Skeletal muscle satellite cell (primary cell): ENCODE measurements around the gene VPS26B.

Experiments
- H3K27me3 ChIP-seq: 2 replicates; pipeline ENCODE4 v1.7.0; 2013; ENCODE audit warnings: low read length; ENCODE audit not compliant: control insufficient read depth, insufficient read depth
- H3K36me3 ChIP-seq: 2 replicates; pipeline ENCODE4 v1.7.0; 2013; ENCODE audit warnings: mild to moderate bottlenecking, control low read depth, low read length; ENCODE audit not compliant: insufficient read depth
- H3K4me1 ChIP-seq: 2 replicates; pipeline ENCODE4 v1.7.0; 2013; ENCODE audit warnings: low read length; ENCODE audit not compliant: control insufficient read depth, insufficient read depth
- H3K4me2 ChIP-seq: 2 replicates; pipeline ENCODE4 v1.7.0; 2013; ENCODE audit warnings: mild to moderate bottlenecking, low read length
- H3K4me3 ChIP-seq: 2 replicates; pipeline ENCODE4 v1.7.0; 2013; ENCODE audit warnings: low read length
- H3K9ac ChIP-seq: 2 replicates; pipeline ENCODE4 v1.7.0; 2013; ENCODE audit warnings: mild to moderate bottlenecking, low read depth, low read length, moderate library complexity
- H3K9me3 ChIP-seq: replicated peaks from 2 replicates; pipeline ENCODE4 v1.7.0; 2013; ENCODE audit warnings: mild to moderate bottlenecking, control low read depth, low read length

Gene VPS26B

DNA sequence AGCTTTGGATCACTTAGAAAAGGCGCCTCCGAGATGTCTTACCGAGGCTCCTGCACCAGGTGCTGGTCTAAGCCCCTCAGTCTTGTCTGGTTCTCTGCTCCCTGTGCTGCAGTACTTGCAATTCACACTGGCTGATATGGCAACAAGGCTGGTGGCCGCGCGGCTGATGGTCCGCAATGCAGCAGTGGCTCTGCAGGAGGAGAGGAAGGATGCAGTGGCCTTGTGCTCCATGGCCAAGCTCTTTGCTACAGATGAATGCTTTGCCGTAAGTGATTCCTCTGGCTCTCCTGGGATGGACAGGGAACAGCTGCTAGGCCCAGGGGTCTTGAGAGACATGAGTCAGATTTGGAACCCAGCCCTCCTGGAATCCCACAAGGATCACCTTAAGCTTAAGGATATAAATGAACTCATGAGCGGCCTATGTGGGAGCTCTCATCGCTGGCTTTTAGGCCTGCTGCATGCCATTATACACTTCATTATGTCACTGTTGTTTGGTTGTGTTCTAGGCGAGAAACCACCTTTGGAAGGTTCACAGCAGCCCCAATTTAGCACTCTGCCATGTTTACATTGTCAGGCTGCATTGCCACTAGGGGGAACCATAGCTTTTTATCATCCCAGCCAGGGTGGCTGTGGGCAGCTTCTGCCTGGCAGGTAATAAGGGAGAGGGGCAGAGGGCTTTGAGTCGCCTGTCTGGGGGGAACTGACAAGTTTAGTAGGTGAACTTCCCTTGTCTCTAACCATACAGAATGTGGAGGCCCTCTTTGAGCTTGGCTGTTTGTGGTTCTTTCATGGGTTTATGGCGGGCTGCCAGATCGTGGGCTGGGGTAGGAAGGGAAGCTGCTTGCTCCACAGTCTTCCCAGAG, 37.4 kb downstream of the VPS26B start:
- peaks cover 7% of the 10 kb centered on the region for H3K4me1 ChIP-seq
- H3K9me3 ChIP-seq, result no peaks in the 10 kb centered on the region
- H3K27me3 ChIP-seq, result no peaks in the 10 kb centered on the region
- no peak overlapping the region for H3K9ac ChIP-seq
- H3K4me2 ChIP-seq, result no peak overlapping the region
- peaks cover 48% of the 10 kb centered on the region for H3K36me3 ChIP-seq
- no peak overlapping the region for H3K4me3 ChIP-seq

DNA sequence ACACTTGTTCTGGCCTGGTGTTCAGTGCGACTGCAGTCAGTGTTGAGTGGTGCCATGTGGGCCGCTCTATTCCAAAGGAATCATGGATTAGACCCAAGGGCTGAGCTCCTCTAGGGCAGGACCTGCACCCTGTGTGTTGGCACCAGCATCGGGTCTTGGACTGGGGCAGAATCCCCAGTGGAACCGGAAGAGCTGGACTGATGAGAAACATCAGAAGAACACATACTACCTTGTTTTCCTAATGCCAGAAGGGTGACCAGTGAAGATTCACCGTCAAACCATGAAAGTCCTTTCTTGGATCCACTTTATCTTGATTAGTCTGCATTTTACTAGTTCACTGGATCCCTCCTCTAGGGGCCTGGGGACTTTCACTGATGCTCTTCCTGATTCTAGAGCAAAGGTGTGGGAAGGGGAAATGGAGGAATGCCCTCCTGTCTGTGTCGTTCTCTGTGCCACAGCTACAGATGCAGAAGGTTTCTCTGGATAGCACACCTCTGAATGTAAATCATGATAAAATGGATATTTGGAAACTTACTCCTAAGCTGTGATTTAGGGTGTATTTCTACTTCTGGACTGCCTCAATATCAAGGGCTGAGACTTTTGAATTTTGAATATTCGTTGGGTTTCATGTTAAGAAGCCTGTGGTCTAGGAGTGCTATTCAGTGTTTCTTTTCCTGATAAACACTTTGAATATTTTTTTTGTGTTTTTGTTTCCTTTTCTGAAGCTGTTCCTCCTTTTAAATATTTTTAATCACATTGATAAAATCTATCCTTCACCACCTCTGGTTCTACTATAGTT, 40.7 kb downstream of the VPS26B start:
- Histone ChIP-seq H3K4me3 (no peak overlapping the region), H3K4me2 (no peak overlapping the region), H3K9ac (no peak overlapping the region), H3K27me3 (peaks cover 3% of the 10 kb centered on the region), H3K9me3 (no peaks in the 10 kb centered on the region), H3K4me1 (peaks cover 10% of the 10 kb centered on the region), H3K36me3 (peaks cover 28% of the 10 kb centered on the region)

DNA sequence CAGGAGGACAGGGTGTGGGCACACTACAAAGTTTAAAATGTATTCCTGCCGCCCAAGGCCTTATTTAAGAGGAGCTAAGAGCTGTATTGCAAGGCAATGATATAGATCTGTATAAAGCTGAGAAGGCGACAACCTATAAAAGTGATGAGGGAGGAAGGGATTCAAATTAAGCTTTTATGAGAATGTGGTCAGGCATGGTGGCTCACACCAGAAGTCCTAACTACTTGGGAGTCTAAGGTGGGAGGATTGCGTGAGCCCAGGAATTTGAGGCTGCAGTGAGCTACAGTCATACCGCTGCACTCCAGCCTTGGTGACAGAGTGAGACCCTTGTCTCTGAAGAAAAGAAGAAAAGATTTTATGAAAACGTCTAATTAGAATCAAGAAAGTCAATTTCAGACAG, 42.0 kb downstream of the VPS26B start:
- H3K4me3 ChIP-seq, result no peak overlapping the region
- peaks cover 21% of the 10 kb centered on the region for H3K36me3 ChIP-seq
- H3K9me3 ChIP-seq, result no peaks in the 10 kb centered on the region
- peaks cover 10% of the 10 kb centered on the region for H3K4me1 ChIP-seq
- no peak overlapping the region for H3K9ac ChIP-seq
- no peak overlapping the region for H3K4me2 ChIP-seq
- H3K27me3 ChIP-seq, result peaks cover 13% of the 10 kb centered on the region

DNA sequence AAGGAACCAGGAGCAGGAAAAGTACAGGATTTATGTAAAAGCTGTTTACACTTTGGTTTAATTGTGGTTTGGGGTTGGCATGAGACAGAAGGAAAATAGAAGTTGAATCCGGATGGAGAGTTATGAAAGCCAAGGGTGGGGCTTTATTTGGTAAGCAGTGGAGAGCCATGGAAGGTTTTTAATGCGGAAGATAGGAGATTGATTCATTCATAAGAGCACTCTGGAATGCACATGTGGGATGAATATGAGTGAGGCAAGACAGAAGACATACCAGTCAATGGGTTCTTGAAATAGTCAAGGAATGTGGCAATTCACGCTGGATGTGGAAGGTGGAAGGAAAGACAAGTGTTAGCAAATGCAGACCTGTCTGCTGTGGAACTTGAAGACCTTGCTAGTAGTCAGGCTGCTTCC, 42.4 kb downstream of the VPS26B start:
- no peak overlapping the region for H3K4me3 ChIP-seq
- H3K36me3 ChIP-seq, result peaks cover 17% of the 10 kb centered on the region
- H3K9me3 ChIP-seq, result no peaks in the 10 kb centered on the region
- peaks cover 10% of the 10 kb centered on the region for H3K4me1 ChIP-seq
- peaks cover 16% of the 10 kb centered on the region for H3K27me3 ChIP-seq
- no peak overlapping the region for H3K4me2 ChIP-seq
- H3K9ac ChIP-seq, result no peak overlapping the region

DNA sequence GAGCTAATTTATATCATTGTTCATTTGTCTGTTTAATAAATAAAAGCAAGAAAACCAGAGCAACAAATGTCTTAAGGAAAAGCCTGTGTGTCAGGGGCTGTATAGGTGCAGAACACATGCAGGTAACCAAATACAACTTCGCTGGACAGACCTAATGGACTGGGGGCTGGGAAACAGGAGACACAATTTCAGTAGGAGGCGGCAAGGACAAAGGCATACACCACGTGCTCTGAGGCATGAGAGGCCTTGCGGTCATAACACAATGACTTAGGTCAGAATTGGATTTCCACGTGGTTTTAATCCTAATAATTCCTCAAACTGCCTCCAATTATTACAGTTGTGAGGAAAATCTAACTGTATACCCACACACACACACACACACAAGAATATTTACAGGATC, 43.0 kb downstream of the VPS26B start:
- no peak overlapping the region for H3K9ac ChIP-seq
- H3K4me3 ChIP-seq, result no peak overlapping the region
- H3K36me3 ChIP-seq, result peaks cover 12% of the 10 kb centered on the region
- no peak overlapping the region for H3K4me2 ChIP-seq
- H3K4me1 ChIP-seq, result peaks cover 10% of the 10 kb centered on the region
- H3K9me3 ChIP-seq, result no peaks in the 10 kb centered on the region
- H3K27me3 ChIP-seq, result peaks cover 21% of the 10 kb centered on the region

DNA sequence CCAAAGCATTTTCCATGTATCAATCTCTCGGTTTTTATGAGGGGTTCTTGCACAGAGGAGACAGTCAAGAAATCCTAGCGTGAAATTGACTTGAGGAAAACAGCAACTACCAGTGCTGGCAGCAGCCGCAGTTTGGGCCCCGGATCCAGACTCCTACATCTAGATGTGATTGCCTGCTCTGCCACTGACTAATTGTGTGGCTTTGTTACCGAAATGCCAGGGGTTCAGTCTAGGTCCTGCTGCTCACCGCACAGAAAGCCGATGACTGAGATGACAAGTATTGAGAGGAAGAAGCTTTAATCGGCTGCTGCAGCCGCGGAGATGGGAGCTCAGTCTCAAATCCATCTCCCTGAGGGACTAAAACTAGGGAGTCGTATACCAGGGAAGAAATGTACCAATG, 43.5 kb downstream of the VPS26B start:
- H3K4me3 ChIP-seq, result no peak overlapping the region
- H3K27me3 ChIP-seq, result peaks cover 25% of the 10 kb centered on the region

DNA sequence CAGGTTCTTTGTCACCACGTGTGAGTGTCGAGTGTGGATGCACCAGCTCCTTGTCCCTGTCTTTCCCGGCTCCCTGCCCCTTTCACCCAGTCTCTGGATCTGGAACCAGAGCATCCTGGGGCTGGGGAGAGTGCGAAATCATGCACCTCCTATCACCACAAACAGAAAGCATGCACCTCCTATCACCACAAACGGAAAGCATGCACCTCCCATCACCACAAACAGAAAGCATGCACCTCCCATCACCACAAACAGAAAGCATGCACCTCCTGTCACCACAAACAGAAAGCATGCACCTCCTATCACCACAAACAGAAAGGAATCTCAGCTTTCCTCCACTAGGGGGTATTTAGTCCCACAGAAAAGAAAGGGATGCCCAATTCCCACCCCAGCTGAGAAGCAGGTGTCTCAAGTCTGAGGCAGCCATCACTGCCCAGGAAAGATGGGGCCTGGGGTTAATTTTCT, 45.8 kb downstream of the VPS26B start:
- H3K36me3 ChIP-seq, result no peaks in the 10 kb centered on the region
- peaks cover 47% of the 10 kb centered on the region for H3K27me3 ChIP-seq
- peaks cover 10% of the 10 kb centered on the region for H3K4me1 ChIP-seq
- no peak overlapping the region for H3K4me2 ChIP-seq
- H3K9ac ChIP-seq, result no peak overlapping the region
- H3K4me3 ChIP-seq, result no peak overlapping the region
- no peaks in the 10 kb centered on the region for H3K9me3 ChIP-seq

More for the DNA sequence above, 43.5 kb downstream of the VPS26B start:
- H3K4me1 ChIP-seq, result peaks cover 10% of the 10 kb centered on the region
- no peaks in the 10 kb centered on the region for H3K9me3 ChIP-seq
- H3K36me3 ChIP-seq, result peaks cover 8% of the 10 kb centered on the region
- no peak overlapping the region for H3K9ac ChIP-seq
- H3K4me2 ChIP-seq, result no peak overlapping the region

DNA sequence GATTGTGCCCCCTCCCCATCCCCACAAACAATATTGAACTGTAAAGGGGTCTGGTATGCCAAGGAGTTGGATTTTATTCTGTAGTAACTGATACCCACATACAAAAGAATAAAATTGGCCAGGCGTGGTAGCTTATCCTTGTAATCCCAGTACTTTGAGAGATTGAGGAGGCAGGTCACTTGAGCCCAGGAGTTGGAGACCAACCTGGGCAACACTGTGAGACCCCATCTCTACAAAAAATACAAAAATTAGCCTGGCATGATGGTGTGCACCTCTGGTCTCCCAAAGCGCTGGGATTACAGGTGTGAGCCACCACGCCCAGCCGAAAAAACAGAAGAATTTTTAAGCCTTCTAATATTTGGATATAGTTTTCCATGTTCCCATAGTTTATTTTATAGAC, 47.5 kb downstream of the VPS26B start:
- Histone ChIP-seq H3K4me3 (no peak overlapping the region), H3K36me3 (no peaks in the 10 kb centered on the region), H3K9ac (no peak overlapping the region), H3K9me3 (no peaks in the 10 kb centered on the region), H3K4me1 (peaks cover 13% of the 10 kb centered on the region), H3K27me3 (peaks cover 64% of the 10 kb centered on the region), H3K4me2 (no peak overlapping the region)

DNA sequence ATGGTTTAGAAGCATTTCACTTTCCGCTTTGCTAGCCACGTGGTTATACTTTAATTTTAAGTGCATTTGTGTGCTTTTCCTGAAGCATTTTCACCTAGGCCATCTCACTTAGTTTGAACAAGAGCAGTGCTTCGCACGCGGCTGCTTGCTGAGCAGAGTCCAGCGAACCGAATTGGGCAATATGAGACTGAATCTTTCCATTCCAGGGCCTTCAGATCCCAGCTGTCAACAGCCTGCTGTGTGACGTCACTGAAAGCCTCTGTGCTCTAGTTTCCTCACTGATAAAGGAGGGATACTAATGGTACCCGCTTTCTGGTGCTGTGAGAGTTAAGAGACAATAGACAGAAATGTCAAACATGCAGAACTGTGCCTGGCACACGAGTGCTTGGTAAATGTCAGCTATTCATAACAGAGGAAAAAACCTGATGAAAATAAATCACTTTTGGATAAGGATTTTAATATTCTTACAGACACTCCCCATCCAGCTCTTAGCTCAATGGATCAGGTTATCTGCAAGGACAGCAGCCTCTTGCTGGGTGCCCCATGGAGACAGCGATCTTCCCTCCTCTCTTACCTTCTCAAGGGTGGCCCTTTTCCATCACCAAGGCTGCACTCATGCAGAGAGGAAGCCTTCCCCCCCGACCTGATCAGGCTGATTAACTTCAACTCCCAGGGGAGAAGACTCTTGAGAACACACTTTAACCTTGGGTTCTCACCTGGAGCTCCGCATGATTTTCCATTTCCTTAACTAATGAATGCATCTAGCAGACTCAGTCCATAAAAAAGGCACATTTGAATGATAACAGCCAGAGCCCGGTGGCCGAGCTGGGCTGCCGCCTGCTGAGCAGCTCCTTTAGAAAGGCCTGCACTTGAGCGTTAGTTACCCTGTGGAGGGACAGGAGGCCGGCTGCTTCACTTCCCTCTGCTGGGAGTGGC, 48.2 kb downstream of the VPS26B start:
- no peaks in the 10 kb centered on the region for H3K36me3 ChIP-seq
- H3K9ac ChIP-seq, result no peak overlapping the region
- peaks cover 71% of the 10 kb centered on the region for H3K27me3 ChIP-seq
- no peaks in the 10 kb centered on the region for H3K9me3 ChIP-seq
- no peak overlapping the region for H3K4me2 ChIP-seq
- no peak overlapping the region for H3K4me3 ChIP-seq
- peaks cover 11% of the 10 kb centered on the region for H3K4me1 ChIP-seq

DNA sequence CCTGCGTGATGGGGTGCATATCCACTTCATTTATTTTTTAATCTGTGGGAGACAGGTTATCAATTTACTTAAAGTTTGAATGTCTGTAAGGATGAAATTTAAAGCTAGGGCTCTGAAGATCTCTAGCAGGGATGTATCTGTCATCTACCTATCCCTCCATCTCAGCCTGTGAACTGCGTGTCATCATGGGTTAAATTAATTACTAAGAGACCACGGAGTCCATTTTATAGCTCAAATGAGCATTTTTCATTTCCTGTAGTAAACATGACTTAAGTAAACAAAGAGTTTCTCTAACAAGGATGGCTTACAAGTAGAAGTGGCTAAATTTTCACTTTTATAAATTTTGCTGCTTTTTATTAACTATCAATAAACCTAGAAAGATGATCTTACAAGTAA, 48.8 kb downstream of the VPS26B start:
- H3K4me2 ChIP-seq, result no peak overlapping the region
- H3K27me3 ChIP-seq, result peaks cover 77% of the 10 kb centered on the region
- H3K9ac ChIP-seq, result no peak overlapping the region
- H3K36me3 ChIP-seq, result no peaks in the 10 kb centered on the region
- no peak overlapping the region for H3K4me3 ChIP-seq
- no peaks in the 10 kb centered on the region for H3K9me3 ChIP-seq
- peaks cover 11% of the 10 kb centered on the region for H3K4me1 ChIP-seq

DNA sequence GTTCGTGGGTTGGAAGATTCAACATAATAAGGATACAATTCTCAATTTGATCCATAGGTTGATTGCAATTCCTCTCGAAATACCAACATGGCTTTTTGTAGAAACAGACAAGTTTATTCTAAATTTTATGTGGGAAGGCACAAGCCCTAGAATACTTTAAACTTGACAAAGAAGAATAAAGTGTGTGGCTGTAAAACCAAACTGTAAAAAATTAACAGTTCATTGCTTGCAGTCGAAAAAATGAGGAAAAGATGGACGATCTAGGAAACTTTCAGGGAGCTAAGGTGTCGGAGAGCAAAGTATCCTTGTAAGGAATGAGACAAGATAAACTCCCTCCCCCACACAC, 50.7 kb downstream of the VPS26B start:
- Histone ChIP-seq H3K4me3 (no peak overlapping the region), H3K36me3 (no peaks in the 10 kb centered on the region), H3K4me2 (no peak overlapping the region), H3K4me1 (peaks cover 11% of the 10 kb centered on the region), H3K9ac (no peak overlapping the region), H3K27me3 (peaks cover 85% of the 10 kb centered on the region), H3K9me3 (no peaks in the 10 kb centered on the region)
